ENCODE data around the gene B4GALT1.

GRCh38 chr9:33209394-33209793 lies 42.3 kb upstream of the B4GALT1 start:
- TF ChIP-seq, protein P1, sequence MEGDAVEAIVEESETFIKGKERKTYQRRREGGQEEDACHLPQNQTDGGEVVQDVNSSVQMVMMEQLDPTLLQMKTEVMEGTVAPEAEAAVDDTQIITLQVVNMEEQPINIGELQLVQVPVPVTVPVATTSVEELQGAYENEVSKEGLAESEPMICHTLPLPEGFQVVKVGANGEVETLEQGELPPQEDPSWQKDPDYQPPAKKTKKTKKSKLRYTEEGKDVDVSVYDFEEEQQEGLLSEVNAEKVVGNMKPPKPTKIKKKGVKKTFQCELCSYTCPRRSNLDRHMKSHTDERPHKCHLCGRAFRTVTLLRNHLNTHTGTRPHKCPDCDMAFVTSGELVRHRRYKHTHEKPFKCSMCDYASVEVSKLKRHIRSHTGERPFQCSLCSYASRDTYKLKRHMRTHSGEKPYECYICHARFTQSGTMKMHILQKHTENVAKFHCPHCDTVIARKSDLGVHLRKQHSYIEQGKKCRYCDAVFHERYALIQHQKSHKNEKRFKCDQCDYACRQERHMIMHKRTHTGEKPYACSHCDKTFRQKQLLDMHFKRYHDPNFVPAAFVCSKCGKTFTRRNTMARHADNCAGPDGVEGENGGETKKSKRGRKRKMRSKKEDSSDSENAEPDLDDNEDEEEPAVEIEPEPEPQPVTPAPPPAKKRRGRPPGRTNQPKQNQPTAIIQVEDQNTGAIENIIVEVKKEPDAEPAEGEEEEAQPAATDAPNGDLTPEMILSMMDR (IDR thresholded peaks at IDR 0.05), result no peak
- TF ChIP-seq ZFX (IDR thresholded peaks at IDR 0.05; ENCODE audit: borderline replicate concordance), result no peak

Data from 22Rv1 (cell line).